Caco-2 (cell line): ENCODE results near the gene ECE1. TPM values are rescaled to one million over a fixed set of nuclear protein-coding genes. Genes with fewer than 3 reads are reported as not detected.

Source experiments
- BruUV-seq: library from RNA; stranded (reverse); fragments of 400-500 nt; replicated peaks from 2 replicates; lab custom pipeline; 2021; lab: Mats Ljungman, UMichigan
- CTCF ChIA-PET: fragments of 300-600 bp; sonication (Branson Sonifier 250); formaldehyde crosslinking; loops from one replicate; lab custom pipeline; 2022; ENCODE audit warnings: antibody characterized with exemption; lab: Charles Lee
- POLR2A ChIA-PET: fragments of 300-600 bp; sonication (Branson Sonifier 250); formaldehyde crosslinking; loops from one replicate; lab custom pipeline; 2022; ENCODE audit warnings: antibody characterized with exemption; lab: Charles Lee
- DNase-seq, 2 experiments: peaks; one replicate each; pipeline versions ENCODE4 v3.0.0 to v3.0.0-alpha.2; 2020 to 2022
- H3K27me3 ChIP-seq: replicated peaks from 2 replicates; pipeline ENCODE4 v1.6.0; 2011; ENCODE audit warnings: low read length; ENCODE audit not compliant: control insufficient read depth, insufficient read depth
- H3K36me3 ChIP-seq: 2 replicates; pipeline ENCODE4 v1.5.1; 2011; ENCODE audit warnings: low read length; ENCODE audit not compliant: control insufficient read depth, insufficient read depth
- H3K4me1 ChIP-seq: fragments of 250-450 bp; sonication (Bioruptor Pico); 2 replicates; pipeline ENCODE4 v1.5.1; 2020; ENCODE audit warnings: mild to moderate bottlenecking
- H3K4me3 ChIP-seq: 2 replicates; pipeline ENCODE4 v1.5.1; 2011; ENCODE audit warnings: low read depth, mild to moderate bottlenecking, control low read depth, low read length
- H3K9me3 ChIP-seq: fragments of 250-450 bp; sonication (Bioruptor Pico); 2 replicates; pipeline ENCODE4 v1.5.1; 2020; ENCODE audit warnings: mild to moderate bottlenecking, moderate library complexity
- H3K27ac Mint-ChIP-seq: one replicate; pipeline ENCODE4 v1.8.0; 2022; ENCODE audit warnings: mixed read lengths; ENCODE audit not compliant: unreplicated experiment
- H3K27me3 Mint-ChIP-seq: one replicate; pipeline ENCODE4 v1.8.0; 2022; ENCODE audit warnings: mixed read lengths; ENCODE audit not compliant: insufficient read depth, unreplicated experiment
- H3K36me3 Mint-ChIP-seq: one replicate; pipeline ENCODE4 v1.8.0; 2022; ENCODE audit warnings: mild to moderate bottlenecking, mixed read lengths; ENCODE audit not compliant: insufficient read depth, unreplicated experiment
- H3K4me1 Mint-ChIP-seq: one replicate; pipeline ENCODE4 v1.8.0; 2022; ENCODE audit warnings: low read depth, mixed read lengths; ENCODE audit not compliant: unreplicated experiment
- H3K4me3 Mint-ChIP-seq: one replicate; pipeline ENCODE4 v1.8.0; 2022; ENCODE audit warnings: mild to moderate bottlenecking, moderate library complexity, mixed read lengths; ENCODE audit not compliant: unreplicated experiment
- H3K9me3 Mint-ChIP-seq: one replicate; pipeline ENCODE4 v1.8.0; 2022; ENCODE audit warnings: mixed read lengths; ENCODE audit not compliant: unreplicated experiment
- CTCF ChIP-seq, 2 experiments: fragments of 200-600 bp in 1 of 2; IDR thresholded peaks; 1 replicate in 1 of 2; 2 replicates in 1 of 2; pipeline versions ENCODE4 v1.5.1 to v1.8.0; 2011 to 2022; ENCODE audit warnings: antibody characterized with exemption in 1 of 2, control low read depth in 1 of 2, inconsistent platforms in 1 of 2, low read depth in 1 of 2, low read length in 1 of 2, mild to moderate bottlenecking in 1 of 2, moderate library complexity in 1 of 2; ENCODE audit not compliant: insufficient read depth in 1 of 2, severe bottlenecking in 1 of 2, unreplicated experiment in 1 of 2
- intact Hi-C: fragments of 100-400 bp; cut with micrococcal nuclease; formaldehyde crosslinking; loops from one replicate; pipeline ENCODE4 v1.10.0; 2022; ENCODE audit not compliant: unreplicated experiment
- total RNA-seq: library from RNA; stranded (reverse); gene quantifications from 2 replicates; pipeline ENCODE4 v1.2.3, GENCODE V29; 2022

Gene ECE1
- total RNA-seq, 1 experiment from 2014 or later: 50.2 TPM

GRCh38 chr1:21338573-21339355 is 48.5 kb upstream of the ECE1 start:
- no peak overlapping the region for H3K4me3 ChIP-seq
- H3K27me3 Mint-ChIP-seq: no peaks in the 10 kb centered on the region
- CTCF ChIA-PET: interaction anchor here (0.7 to 2.4 kb wide), 6 partner anchors 29 to 91 kb away, joined by 3 to 8 read pairs (median 4); no protein-coding TSS in a partner anchor

GRCh38 chr1:21337928-21338572 is 47.8 kb upstream of the ECE1 start:
- POLR2A ChIA-PET: no interaction called here
- peaks cover 20% of the 10 kb centered on the region for H3K4me1 Mint-ChIP-seq

More at GRCh38 chr1:21338573-21339355, 48.5 kb upstream of the ECE1 start:
- H3K4me1 ChIP-seq: peaks cover 17% of the 10 kb centered on the region
- no peak for TF ChIP-seq CTCF (IDR thresholded peaks at IDR 0.05; ENCODE audit: insufficient read depth in 1 of 2, low read depth in 1 of 2, low read length in 1 of 2, severe bottlenecking in 1 of 2, unreplicated experiment in 1 of 2)
- no peaks in the 10 kb centered on the region for H3K9me3 Mint-ChIP-seq
- peak; percentile 68 to 71 for DNase-seq
- no peak overlapping the region for H3K27ac Mint-ChIP-seq
- no TSS peak for BruUV-seq
- POLR2A ChIA-PET: interaction anchor here (1.0 kb wide), 1 partner anchor 87 kb away, joined by 3 read pairs; no protein-coding TSS in a partner anchor
- H3K36me3 ChIP-seq: 0 out of 2 replicates have a peak, but pooled peaks cover 3% of the 10 kb centered on the region
- H3K4me3 Mint-ChIP-seq: no peak overlapping the region
- H3K36me3 Mint-ChIP-seq: no peaks in the 10 kb centered on the region
- intact Hi-C loops: loop anchor here (1.0 kb wide), 1 partner anchor 9 kb away; no protein-coding TSS in a partner anchor
- no peaks in the 10 kb centered on the region for H3K9me3 ChIP-seq
- H3K27me3 ChIP-seq: no peaks in the 10 kb centered on the region
- H3K4me1 Mint-ChIP-seq: peaks cover 23% of the 10 kb centered on the region

More at GRCh38 chr1:21337928-21338572, 47.8 kb upstream of the ECE1 start:
- Mint-ChIP-seq H3K4me3 (no peak overlapping the region), H3K27ac (no peak overlapping the region), H3K36me3 (no peaks in the 10 kb centered on the region), H3K27me3 (no peaks in the 10 kb centered on the region), H3K9me3 (no peaks in the 10 kb centered on the region)
- DNase-seq: no peak
- H3K4me1 ChIP-seq: peaks cover 17% of the 10 kb centered on the region
- H3K9me3 ChIP-seq: no peaks in the 10 kb centered on the region
- CTCF ChIA-PET: interaction anchor here (0.7 to 2.4 kb wide), 5 partner anchors 11 to 83 kb away, joined by 3 to 8 read pairs (median 6); no protein-coding TSS in a partner anchor
- no peaks in the 10 kb centered on the region for H3K27me3 ChIP-seq
- H3K4me3 ChIP-seq: no peak overlapping the region
- intact Hi-C loops: loop anchor here (1.0 kb wide), 1 partner anchor 9 kb away; no protein-coding TSS in a partner anchor
- no TSS peak for BruUV-seq
- no peak for TF ChIP-seq CTCF (IDR thresholded peaks at IDR 0.05; ENCODE audit: insufficient read depth in 1 of 2, low read depth in 1 of 2, low read length in 1 of 2, severe bottlenecking in 1 of 2, unreplicated experiment in 1 of 2)
- peaks cover 3% of the 10 kb centered on the region; the same call in 1 of the 2 replicates for H3K36me3 ChIP-seq
